ENCODE measurements around the gene C2CD5.
"Not testable (repeated sequence)": the region's sequence is repeated elsewhere in the genome, so short reads cannot be mapped to it uniquely, and the experiment has no call there.

The C2CD5 gene

DNA sequence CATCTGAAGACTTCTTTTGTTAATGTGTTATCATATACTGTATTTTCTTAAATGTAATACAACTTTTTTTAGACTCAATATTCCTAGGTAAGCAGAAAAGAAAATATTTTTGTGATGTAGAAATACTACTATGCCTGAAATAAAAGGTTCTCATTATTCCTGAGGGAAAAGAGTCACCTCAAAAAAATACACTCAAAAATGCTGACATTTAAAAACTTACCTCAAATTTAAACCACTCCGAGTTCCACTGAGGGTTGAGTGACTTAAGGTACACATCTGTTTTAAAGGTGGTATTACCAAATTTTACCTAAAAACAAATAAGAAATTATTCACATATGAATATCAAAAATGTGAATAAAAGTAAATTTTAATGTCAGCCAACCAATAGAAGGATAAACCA is 9.3 kb downstream of the C2CD5 start:
- FAIRE-seq, result no peak

DNA sequence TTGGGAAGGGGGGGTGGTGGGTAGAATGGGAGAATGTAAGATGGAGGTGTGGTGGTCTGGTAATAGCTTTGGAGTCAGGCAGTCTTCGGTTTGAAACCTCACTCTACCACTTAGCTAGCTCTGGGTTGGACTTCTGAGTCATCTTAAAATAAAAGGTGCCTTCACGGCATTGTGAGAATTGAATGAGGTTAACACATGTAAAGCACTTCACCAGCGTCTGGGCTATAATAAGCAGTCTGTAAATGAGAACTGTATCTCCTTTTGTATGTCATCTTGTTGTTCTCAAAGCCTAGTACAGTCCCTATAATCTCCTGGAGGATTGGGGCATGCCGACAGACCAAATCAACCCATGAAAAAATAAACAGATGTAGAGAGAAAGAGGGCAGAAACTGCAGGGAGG is 11.2 kb downstream of the C2CD5 start:
- FAIRE-seq, result no peak

DNA sequence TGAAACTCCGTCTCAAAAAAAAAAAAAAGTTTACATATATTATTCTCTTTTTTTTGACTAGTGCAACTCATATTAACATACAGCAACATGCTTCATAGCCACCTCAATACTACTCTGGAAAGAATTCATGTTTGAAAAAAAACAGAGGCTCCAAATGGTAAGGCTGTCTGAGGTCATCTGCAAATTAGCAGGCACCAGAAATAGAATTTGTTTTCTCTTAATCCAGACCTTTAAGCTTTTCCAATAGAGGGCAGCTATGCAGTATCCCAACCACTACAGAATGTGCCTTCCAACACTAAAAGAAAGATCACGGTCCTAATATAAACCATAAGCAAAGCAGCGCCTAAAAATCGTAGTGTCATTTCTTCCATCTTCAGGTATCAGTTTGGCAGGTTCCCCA is 12.0 kb downstream of the C2CD5 start:
- no peak for FAIRE-seq

DNA sequence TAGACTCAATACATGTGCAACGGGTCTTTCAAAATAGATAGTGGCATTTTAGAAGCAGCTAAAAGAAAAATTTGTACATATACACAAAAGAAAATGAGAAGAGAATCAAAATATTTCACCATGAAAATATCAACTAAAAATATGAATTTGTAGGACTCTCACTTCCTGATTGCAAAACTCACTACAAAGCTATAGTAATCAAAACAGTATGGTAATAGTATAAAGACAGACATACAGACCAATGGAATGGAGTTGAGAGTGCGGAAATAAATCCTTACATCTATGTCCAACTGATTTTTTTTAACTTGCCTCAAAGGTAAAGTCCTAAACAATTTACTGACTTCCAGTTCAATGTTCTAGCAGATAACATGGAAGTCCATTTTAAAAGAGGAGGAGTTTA is 13.1 kb downstream of the C2CD5 start:
- FAIRE-seq, result no peak

DNA sequence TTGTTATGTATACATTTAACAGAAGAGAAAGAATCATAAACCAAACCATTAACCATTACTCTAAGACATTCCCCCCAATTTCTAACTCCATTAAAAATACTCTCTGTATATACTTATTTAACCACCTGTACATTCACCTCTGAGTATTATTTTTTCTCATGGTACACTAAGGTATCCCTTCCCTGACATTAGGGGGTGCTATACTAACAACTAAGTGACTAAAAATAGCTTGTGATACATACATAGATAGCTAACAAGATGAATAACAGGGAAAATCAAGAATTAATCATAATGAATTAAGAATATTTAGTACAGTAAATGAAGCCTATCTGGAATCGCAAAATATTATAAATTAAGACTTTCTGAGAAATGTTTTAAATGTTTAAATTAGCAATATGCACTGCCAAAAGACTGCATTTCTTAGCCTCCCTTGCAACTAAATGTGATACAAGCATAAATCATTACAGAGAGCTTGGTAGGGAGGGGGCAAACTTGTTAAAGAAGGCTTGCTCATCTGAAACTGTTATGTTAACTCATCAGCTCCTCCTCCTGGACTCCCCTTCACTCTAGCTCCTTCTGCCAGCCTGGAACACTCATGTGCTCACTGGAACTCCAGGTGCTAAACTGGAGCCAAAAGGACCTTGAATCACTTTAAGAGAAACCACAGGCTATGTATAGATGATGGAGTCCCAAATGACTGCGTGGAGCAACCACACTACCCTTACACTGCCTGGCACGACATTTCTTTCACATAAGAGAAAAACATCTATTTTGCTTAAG is 14.9 kb downstream of the C2CD5 start:
- peak; percentile 38 for FAIRE-seq

DNA sequence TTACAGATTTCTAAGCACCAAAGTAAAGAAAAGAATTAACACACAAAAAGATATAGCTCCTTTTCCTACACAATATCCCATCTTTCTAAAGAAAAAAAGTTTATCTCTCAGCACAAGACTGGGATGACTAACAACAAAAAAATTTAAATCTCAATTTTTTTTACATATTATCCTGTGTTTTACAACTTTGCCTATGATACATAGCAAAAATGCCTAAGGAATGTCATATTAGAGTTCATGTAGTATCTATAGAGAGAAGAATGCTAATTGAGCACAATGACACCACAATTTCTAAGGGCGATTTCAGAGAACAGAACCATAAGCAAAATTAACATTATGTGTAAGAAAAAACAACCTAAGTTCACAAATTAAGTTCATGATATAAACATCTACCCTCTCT is 16.3 kb downstream of the C2CD5 start:
- no peak for FAIRE-seq

DNA sequence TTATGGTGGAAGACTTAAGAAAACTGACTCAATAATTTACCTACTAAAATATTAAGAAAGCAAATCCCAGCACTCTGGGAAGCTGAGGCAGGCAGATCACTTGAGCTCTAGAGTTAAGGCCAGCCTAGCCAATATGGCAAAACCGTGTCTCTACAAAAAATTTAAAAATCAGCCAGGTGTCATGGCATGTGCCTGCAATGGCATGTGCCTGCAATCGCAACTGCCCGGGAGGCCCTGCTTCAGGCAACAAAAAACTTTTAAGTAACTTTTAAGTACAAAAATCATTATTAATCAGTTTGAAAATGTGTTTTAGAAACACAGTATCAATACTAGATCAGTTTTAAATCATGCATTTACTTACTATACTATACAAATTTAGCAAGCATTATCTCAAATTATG is 17.5 kb downstream of the C2CD5 start:
- no peak for FAIRE-seq

DNA sequence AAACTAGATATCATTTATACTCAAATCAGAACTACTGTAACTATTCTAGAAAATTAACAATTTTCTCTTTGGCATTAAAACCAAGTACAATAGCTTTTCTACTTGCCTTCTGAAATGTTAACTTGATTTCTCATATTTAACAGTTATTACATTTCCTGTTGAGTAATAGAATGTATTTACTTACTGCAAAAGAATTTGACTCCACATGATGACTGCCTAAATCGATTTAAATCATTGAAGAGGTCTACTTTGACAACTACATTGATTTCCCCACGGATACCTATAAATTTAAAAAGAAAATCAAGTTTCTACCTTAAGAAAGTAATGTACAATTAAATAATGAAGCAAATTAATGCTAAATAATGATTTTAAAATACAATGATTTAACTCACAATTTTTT is 18.9 kb downstream of the C2CD5 start:
- FAIRE-seq, result no peak

DNA sequence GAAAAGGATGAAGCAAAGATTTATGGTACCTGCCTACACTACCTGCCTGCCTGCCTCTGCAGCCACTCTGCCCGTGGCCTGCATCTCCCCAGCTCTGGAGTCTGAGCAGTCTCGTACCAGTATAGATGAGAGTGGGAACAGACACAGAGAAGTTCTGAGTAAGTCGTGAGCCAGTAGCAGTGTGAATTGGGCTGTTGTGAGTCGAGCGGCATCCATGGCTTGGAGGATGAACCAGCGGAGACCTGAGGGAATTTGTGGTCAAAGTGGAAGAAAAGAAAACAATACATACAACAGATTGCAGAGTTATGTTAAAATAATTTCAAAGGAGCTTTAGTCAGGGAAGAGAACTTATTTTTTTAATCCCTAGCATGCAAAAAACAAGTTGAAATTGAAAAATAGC is 25.3 kb downstream of the C2CD5 start:
- no peak for FAIRE-seq

DNA sequence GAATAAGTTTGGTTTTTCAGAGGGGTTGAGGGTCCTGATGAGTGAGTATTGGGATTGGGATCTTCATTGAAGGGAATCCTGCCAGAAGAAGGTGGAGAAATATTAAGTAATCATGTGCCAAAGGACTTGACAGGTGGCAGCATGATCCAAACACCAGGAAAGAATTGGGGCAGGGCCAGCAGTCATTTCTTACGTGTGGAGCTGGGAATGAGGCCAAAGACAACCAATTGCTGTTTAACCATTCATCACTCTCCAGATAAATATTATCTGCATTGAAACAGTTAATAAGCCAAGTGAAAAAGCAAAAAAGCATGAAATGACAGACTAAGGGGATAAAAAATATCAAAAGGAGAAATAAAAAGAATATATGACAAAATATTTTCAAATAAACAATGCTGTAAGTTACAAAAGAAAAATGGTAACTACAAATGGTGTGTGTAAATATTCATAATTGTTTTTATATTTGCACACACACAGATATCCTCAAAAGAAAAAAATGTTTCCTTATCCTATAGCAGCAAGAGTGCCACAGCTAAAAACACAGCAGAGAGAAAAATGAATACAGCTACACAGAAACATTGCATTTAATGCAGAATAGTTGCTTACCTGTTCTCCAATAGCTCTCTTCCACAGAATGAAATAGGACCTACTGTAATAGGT is 26.2 kb downstream of the C2CD5 start:
- FAIRE-seq, result no peak

DNA sequence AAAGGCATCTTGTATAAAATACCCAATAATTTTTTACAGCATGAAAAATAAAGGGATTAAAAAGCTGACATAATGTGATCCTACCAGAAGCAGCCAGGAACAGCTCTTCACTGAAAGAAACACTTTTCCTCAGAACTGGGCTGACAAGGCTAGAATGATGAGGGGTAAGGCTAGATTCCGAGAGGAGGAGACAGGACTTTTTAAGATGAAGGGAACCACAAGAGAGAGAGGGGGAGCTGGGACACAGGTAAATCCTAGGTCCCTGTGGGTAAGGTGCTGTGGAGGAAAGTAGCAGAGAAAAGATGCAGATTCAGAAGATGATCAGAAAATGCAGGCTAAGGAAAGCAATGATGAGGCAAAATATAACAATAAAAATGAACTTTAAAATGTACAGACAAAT is 29.5 kb downstream of the C2CD5 start:
- no peak for FAIRE-seq

DNA sequence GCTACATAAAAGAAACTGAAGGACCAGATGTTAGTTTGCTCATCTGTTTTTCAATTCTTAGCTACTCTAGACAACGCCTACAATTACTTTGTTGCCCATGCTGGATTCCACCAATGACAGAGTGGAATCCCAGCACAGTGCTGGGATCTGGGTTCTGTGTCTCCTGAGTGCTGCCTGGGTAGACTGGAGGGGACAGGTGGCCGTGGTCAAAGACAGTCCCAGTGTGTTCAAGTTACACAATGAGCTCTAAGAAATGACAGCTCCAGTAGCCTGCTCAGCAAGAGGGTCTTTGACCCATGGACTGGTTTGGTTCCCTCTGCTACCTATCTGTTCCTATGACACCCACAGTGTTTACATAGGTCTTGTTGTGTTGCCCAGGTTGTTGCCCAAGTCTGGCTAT is 38.5 kb downstream of the C2CD5 start:
- FAIRE-seq, result no peak

DNA sequence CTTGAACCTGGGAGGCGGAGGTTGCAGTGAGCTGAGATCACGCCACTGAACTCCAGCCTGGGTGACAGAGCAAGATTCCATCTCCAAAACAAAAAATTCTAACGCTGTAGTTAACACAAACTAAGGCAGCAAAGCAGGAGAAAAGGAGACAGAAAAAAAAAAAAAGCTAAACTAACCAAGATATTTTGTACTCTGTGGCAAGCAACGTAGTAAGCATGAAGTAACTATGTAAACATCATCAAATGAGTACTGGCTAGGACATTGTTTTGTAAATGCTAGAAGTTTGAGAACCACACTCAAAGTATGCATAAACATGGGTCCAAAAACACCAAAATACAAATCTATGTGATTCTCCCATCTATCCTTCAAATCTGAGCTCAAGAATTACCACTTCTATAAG is 44.2 kb downstream of the C2CD5 start:
- no peak for FAIRE-seq

DNA sequence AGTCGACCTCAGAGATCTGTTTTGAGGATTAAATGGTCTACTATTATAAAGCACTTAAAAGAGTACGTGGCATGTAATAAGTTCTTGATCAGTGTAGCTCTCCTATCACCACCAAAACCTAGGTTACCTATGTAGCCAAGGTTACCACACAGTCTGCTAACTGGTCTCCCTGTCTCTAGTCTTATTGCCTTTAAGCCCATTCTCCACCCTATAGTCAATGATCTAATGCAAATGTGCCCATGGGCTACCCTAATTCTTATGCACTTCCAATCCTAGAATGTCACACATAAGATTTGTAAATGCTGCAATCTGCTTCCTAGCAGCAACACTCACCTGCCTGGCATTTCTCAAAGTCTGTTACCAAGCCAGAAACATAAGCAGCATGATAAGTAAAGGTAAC is 44.9 kb downstream of the C2CD5 start:
- FAIRE-seq, result no peak

DNA sequence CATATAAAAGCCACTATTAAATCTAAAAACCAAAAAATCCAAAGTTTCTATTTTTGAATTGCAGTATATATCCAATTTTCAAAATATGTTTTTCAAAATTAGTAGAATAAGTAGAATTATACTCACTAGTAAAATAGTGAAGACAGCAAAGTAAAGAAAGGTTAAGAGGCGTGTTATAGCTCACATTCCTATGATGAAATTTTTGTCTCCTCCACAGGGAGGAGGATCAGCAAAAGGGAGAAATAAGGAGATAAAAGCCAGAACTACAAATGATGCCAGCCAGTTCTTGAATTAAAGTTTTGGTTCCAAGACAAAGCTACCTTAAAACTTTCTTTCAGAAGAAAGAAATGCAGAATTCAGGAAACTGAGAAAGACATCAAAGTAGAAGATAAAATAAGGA is 50.0 kb downstream of the C2CD5 start:
- FAIRE-seq, result no peak

DNA sequence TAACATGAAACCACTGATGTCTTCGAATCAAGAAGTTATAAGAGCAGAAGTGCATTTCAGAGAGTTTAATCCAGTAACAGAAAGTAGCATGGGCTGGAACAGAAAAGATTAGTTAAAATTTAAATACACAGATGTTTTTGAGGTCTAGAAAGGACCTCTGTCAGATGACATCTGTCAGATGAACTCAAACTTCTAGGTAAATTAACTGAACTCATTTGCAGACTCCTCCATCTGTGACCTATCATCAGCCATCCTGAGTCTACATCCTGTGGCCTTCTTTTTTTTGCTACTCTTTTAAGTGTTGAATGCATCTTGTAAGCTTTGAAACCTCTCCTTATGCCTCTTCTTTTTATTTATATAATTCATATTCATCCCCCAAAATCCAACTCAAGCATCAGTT is 53.3 kb downstream of the C2CD5 start:
- no peak for FAIRE-seq

DNA sequence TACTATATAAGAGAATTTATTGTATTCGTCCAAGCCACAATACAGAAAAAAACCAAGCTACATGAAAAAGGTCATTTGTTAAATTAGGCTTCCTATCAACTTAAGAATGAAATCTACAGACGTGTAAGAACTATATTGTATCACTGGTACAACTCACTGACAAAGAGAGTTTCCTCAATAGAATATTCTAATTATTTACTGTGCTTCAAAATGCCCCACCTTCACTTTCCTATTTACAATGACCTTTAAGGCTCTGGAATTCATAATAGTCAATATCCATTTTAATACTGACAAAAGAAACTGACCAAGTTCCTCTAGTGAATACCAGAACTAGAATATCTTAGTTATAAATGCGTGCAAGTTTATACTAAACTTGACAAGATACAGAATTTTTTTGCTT is 55.9 kb downstream of the C2CD5 start:
- no peak for FAIRE-seq

DNA sequence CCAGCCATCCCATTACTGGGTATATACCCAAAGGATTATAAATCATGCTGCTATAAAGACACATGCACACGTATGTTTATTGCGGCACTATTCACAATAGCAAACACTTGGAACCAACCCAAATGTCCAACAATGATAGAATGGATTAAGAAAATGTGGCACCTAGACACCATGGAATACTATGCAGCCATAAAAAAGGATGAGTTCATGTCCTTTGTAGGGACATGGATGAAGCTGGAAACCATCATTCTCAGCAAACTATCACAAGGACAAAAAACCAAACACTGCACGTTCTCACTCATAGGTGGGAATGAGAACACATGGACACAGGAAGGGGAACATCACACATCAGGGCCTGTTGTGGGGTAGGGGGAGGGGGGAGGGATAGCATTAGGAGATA is 56.7 kb downstream of the C2CD5 start:
- not testable (repeated sequence) for FAIRE-seq

DNA sequence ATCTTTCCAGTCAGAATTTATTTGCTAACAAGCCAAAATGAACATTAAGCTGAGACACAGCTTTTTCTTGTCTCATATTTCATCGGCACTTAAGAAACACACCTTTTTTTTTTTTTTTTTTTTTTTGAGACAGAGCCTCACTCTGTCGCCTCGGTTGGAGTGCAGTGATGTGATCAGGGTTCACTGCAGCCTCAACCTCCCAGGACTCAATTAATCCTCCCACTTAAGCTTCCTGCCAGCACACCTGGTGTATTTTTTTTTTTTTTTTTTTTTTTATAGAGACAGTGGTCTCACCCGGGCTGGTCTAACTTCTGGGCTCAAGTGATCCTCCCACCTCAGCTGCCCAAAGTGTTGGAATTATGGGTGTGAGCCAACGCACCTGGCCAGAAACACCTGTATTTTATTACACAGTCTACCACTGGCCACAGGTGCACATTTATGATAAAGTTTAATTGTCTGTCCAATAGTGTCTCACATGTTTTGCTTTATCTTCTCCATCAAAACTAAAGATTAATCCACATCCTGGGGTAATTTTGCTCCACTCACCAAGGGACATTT is 62.7 kb downstream of the C2CD5 start:
- no peak for FAIRE-seq

DNA sequence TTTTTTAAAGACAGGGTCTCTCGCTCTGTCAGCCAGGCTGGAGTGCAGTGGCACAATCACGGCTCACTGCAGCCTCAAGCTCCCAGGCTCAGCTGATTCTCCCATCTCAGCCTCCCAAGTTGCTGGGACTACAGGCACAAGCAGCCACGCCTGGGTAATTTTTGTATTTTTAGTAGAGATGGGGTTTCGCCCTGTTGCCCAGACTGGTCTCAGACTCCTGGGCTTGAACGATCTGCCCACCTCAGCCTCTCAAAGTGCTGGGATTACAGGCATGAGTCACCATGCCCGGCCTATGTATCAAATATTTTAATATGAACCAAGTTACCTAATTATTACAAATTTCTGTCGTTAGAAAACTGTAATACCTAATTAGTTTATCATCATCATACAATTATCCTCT is 63.5 kb downstream of the C2CD5 start:
- FAIRE-seq, result not testable (repeated sequence)

DNA sequence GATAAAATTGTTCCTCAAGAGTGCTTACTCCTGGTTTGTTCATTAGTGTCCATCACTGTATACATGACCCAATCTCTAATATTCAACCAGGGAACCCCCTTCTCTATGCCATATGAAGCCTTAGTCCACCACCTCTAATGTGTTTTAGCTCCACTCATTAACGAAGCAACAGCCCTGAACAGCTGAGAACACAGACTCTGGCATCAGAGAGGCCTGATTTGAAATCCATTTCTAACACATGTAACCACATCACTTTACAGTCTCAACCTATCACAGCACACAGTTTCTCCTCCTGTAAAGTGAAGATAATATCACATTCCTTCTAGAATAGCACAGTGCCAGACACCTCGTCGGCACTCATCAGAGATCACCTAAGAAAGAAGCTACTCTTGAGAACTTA is 64.3 kb downstream of the C2CD5 start:
- FAIRE-seq, result no peak

DNA sequence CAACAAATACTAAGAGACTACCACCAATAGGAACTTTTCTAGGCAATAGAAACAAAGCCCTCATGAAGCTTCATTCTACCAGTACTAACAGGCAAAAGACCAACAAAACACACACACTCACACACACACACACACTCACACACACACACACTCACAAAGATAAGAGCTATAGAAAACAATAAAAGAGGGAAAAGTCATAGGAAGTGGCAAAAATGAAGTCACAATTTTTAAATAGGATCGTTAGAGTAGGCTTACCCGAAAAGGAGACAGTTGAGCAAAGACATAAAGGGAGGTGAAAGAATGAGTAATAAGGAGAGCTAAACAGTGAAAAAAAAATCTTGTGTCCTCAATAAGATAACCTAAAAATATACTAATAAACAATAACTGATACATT is 66.5 kb downstream of the C2CD5 start:
- FAIRE-seq, result no peak

DNA sequence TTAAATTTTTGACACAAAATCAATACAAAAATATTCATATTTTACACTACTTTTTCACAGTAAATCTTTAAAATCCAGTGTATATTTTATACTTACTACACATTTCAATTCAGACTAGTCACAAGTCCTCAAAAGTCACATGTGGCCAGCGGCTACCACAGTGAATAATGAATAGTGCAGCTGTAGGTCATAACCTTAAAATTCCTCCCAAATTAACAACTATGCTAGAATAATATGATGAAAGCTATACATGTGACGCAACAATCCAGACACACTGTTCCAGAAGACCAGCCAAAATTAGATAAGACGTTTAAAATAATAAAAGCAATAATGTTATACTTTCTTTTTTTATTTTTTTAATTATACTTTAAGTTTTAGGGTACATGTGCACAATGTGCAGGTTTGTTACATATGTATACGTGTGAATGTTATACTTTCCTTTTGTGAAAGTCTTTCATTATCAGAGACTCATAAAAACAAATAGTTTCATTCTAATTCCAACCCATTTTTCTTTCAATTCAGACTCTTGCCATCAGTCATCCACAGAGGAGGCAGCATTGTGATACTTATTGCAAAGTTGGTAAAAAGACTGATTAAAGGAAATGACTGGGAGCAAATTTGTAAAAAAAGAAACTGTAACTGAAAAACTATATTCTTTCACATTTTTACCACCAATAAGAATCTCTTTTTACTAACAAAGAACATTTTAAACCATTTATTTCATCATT is 67.0 kb downstream of the C2CD5 start:
- no peak for FAIRE-seq

DNA sequence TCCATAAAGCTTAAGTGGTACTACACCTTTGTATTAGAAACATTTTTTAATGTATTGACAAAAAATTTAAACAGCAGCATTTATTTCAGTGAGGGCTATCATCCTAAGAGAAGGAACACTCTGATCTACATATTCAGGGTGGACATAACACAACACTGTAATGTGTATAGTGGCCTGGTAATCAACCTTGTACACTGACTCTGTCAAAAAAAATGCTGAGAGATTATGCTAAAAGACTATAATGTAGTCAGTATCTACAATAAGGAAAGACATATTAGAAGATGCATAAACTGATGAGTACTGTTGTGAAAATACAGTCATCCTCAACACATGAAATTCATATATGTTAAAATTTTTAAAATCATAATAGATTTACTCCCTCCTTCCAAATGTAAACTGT is 68.2 kb downstream of the C2CD5 start:
- no peak for FAIRE-seq

All from TTC549 (cell line).